NCI-H345 (cell line): ENCODE measurements around the gene CLDN1.
"Not testable (repeated sequence)": the region's sequence is repeated elsewhere in the genome, so short reads cannot be mapped to it uniquely, and the experiment has no call there.

Experiments
- DNase-seq: peaks from one replicate; lab custom pipeline; 2025; lab: John Stamatoyannopoulos, UW

CLDN1 gene

GRCh38 chr3:190291994-190292584 is 30.2 kb downstream of the CLDN1 start:
- DNase-seq = no peak

GRCh38 chr3:190289989-190290388 is 32.3 kb downstream of the CLDN1 start:
- DNase-seq = no peak

- no peak for DNase-seq
Observed at GRCh38 chr3:190288836-190289235, 33.4 kb downstream of the CLDN1 start.

DNA sequence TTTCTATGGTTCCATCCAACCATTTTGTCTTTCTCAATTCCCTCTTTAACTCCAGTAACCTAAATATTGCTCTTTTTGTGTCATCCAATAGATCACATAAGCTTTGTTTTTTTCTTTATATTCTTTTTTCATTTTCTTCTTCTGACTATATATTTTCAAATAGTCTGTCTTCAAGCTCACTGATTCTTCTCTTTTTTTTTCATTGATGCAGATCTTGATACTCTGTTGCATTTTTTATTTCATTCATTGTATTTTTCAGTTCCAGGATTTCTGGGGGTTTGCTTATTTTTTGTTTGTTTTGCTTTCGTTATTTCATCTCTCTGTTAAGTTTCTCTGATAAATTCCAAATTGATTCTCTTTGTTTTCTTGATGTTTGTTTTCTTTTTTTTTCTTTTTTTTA is 36.2 kb downstream of the CLDN1 start:
- no peak for DNase-seq

DNA sequence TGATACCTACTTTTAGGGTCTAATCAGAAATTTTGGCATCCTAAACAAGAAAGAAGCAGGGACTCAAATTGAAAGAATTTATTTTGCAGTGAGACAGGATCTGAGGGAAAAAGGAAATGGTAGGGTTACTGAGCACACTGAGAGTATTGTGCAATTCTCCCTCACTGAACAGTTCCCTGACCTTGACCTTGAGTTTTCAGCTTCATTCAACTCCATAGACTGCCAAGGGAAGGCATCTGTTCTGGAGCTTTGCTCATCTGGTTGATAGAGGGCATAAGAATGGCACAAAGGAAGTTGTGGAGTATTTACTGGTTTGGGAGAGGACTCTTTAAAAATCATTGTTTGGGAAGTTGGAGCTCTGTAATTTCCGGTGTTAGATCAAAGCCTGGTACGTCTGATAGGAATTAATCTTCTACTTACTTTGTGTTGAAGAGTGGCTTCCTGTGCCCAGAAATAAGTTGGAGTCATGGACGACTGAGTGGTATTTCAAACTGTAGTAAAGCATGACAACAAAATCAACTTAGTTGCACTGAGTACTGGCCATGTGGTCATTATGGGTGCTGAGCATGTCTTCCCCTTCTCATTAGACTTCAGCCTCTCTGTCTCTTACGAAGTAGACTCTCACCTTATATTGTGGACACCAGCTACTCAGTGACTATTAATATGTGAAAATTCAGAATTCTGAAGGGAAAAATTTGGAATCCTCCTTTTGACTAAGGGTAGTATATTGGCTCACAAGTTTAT is 40.8 kb downstream of the CLDN1 start:
- DNase-seq = no peak

DNA sequence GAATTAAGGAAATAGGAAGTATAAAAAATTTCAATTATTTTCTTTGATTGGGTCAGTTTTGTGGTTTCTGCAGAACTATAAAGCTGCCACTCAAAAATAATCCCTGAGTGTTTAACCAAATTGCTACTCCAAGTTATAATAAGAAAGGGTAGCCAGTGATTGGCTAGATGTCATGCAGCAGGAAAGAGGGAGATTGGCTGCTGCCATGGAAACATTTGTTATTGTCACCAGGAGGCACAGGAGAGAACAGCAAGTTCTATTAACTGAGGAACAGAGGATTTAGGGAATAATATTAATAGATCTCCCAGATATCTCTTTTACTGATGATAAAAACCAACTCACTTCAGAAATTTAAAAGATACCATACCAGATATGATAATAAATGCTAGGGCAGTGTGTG is 42.6 kb downstream of the CLDN1 start:
- no peak for DNase-seq

- DNase-seq = no peak
Observed at GRCh38 chr3:190272747-190273146, 49.5 kb downstream of the CLDN1 start.

GRCh38 chr3:190269101-190269500 is 53.1 kb downstream of the CLDN1 start:
- no peak for DNase-seq

- not testable (repeated sequence) for DNase-seq
Observed at GRCh38 chr3:190267464-190267863, 54.8 kb downstream of the CLDN1 start.

DNA sequence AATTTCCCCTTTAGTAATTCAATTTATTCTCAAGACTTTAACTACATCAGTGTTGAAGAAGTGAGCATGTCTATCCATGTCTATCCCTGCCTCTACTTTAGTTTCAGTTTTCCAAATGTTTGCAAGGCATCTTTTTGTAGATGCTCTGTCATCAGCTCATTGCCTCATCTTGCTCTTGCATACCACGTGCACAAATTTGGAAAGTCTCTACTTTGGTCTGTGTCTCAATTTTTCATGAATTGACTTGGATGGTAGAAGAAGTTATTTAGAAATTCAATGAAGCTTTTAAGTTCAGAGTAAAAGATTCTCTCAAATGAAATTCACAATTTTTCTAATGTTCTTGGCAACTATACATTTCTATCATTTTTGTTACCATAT is 55.3 kb downstream of the CLDN1 start:
- no peak for DNase-seq

GRCh38 chr3:190266265-190266912 is 55.9 kb downstream of the CLDN1 start:
- no peak for DNase-seq

- DNase-seq = no peak
Observed at GRCh38 chr3:190265796-190266195, 56.5 kb downstream of the CLDN1 start.

DNA sequence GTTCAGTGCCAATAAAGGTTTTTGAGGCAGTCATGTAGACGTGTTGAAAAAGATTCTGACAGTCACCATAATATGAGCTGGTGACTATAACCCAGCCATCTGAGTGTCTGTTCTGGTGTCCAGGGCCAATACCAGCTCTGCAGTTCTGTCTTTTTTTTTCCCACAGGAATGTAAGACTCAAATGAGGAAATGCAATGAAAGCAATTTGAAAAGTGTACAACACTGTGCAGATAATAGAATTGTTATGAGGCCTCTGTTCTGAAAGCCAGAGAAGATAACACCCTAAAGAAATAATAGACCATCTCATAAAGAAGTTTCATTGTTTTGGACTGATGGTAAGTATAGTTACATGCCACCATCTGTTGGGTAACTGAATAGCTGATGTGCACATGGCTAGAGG is 57.1 kb downstream of the CLDN1 start:
- DNase-seq = no peak

GRCh38 chr3:190261740-190262139 is 60.5 kb downstream of the CLDN1 start:
- DNase-seq = no peak

DNA sequence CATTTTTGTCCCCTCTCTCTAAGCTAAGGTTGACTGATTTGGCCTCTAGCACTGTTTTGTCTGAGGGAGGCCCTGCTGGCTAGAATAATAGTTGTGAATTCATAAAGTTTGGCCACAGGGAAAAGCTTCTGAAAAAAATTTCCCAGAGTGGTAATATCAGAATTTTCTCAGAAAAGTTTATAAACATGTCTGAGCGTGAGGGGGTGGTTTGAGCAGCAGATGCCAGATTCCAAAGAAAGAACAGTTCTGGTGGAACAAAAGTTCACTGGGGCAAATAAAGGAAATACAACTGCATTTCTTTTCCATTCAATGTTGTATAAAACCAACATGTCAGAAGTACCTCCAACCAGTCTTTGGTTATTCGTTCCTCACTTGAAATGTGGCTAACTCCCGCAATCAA is 61.2 kb downstream of the CLDN1 start:
- no peak for DNase-seq

DNA sequence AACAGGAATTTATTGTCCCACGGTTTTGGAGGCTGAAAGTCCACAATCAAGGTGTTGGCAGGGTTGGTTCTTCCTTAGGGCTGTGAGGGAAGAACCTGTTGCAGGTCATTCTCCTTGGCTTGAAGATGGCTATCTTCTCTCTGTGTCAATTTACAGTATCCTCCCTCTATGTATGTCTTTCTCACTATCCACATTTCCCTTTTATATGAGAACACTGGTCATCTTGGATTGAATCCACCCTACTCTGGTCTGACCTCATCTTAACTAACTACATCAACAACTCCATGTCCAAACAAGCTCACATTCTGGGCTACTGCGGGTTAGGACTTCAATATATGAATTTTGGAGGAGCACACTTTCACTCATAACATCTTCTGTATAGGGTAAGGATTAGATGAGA is 61.9 kb downstream of the CLDN1 start:
- no peak for DNase-seq

DNA sequence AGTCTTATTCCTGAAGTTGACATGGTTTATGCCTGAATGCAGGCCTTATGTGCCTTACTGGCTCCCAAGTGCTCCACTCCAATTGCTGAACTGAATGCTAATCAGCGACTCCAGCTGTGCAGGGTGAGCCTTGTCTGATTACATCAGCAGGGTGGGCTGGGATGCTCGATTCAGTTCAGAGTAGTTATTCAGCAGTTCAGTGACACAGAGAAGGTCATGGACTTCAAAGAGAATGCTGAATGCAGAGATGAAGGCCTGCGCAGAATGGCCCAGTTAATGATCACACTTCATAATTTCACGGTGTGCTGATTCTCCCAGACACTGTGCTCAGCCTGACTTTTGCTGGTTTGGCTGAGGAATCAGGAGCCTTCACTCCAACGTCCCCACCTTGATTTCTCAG is 63.6 kb downstream of the CLDN1 start:
- peak; percentile 79 for DNase-seq
